GM21723 (cell line): ENCODE measurements around the gene PGGHG.
A peak's percentile ranks its signal among the peaks of the same experiment; 100 is the strongest.
"Not testable (repeated sequence)": the region's sequence is repeated elsewhere in the genome, so short reads cannot be mapped to it uniquely, and the experiment has no call there.

Source experiments
- ATAC-seq: cut with Tn5 transposase; IDR thresholded peaks from one replicate; pipeline ENCODE4 v1.9.1; 2021; ENCODE audit warnings: mild to moderate bottlenecking, moderate library complexity; ENCODE audit not compliant: unreplicated experiment

The PGGHG gene

GRCh38 chr11:326842-327580 is 38.1 kb downstream of the PGGHG start:
- ATAC-seq, result peak; percentile 71

DNA sequence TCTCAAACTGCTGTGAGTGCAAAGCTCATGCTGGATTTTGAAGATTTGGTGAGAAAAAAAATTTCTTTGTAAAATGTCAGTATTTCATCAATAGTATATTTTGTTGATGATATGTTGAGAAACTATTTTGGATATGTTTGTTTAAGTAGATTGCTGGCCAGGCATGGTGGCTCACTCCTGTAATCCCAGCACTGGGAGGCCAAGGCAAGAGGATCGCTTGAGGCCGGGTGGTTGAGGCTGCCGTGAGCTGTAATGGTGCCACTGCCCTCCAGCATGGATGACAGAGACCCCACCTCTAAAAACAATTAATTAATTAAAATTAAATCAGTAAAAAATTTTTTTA is 38.6 kb downstream of the PGGHG start:
- ATAC-seq, result no peak

DNA sequence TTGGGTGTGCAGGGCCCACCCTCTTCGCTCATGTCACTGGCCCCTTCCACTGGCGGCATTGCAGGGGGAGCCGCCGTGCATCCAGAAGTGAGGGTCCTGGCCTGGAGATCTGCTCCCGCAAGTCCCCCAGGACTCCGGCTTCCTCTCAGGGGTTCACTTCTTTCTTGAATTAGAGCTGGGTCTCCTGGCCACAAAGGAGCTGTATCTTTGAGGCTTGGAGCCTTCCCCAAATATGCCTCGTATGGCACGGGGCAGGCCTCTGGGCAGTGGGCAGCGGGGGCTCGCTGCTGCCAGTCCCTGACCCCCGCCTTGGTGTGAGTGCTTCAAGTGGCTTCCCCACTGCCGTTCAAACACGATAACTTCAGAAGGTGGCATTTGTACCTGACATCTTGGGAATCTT is 39.1 kb downstream of the PGGHG start:
- ATAC-seq, result no peak

DNA sequence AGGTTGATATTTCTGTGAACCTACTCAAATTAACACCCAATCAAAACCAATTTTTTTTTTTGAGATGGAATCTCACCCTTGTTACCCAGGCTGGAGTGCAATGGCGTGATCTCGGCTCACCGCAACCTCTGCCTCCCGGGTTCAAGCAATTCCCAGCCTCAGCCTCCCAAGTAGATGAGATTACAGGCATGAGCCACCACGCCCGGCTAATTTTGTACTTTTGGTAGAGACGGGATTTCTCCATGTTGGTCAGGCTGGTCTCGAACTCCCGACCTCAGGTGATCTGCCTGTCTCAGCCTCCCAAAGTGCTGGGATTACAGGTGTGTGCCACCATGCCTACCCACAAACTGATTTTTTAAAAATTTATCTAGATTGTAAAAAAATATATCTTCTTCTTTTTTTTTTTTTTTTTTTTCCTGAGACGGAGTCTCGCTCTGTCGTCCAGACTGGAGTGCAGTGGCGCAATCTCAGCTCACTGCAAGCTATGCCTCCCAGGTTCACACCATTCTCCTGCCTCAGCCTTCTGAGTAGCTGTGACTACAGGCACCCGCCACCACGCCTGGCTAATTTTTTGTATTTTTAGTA is 39.7 kb downstream of the PGGHG start:
- ATAC-seq, result not testable (repeated sequence)

GRCh38 chr11:329886-330253 is 40.9 kb downstream of the PGGHG start:
- no peak for ATAC-seq

DNA sequence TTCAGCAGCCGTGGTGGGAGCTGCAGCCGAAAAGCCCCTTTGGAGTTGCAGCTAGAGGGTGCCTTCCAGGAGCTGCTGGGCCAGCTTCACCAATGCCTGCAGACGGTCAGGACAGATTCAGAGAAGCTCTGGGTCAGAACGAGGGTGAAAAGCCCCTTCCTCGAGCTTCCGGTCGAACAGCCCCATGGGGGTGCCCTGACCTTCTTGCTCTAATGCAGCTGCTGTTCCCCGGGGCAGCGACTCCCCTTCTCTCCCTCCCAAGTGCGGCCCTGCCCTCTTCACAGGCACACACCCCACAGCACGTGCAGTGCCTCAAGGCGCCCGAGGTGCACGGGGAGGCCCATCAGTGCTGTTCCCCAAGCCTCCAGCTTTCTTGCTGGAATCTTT is 41.4 kb downstream of the PGGHG start:
- ATAC-seq, result no peak

DNA sequence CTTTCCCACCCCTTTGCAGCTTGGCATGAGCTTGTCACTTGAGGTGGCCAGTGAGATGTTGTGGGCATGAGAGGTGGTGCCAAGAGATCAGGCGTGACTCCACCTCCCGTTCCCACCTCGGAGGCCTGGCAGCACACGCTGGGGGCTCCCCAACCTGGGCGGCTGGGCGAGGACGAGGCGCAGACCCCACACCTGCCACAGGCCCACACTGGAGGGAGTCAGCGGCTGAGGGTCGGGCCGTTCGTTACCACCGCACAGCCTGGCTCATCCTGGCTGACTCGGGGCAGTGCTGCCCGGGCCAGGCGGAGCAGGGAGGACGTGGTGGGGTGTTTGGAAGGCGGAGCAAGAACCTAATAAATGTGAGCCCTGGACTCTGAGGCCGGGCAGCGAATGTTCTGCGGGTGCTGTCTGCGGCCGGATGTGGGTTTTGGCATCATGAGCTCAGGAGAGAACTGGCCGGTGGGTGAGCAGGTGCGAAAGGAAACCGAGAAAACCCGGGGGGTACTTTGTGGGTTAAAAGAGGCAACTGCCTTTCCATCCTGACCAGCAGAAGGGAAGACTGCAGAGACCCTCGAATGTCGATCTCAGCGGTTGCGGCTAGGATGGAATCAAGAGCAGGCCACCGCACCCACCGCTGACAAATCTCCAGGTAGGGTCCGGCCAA is 41.9 kb downstream of the PGGHG start:
- ATAC-seq, result no peak

DNA sequence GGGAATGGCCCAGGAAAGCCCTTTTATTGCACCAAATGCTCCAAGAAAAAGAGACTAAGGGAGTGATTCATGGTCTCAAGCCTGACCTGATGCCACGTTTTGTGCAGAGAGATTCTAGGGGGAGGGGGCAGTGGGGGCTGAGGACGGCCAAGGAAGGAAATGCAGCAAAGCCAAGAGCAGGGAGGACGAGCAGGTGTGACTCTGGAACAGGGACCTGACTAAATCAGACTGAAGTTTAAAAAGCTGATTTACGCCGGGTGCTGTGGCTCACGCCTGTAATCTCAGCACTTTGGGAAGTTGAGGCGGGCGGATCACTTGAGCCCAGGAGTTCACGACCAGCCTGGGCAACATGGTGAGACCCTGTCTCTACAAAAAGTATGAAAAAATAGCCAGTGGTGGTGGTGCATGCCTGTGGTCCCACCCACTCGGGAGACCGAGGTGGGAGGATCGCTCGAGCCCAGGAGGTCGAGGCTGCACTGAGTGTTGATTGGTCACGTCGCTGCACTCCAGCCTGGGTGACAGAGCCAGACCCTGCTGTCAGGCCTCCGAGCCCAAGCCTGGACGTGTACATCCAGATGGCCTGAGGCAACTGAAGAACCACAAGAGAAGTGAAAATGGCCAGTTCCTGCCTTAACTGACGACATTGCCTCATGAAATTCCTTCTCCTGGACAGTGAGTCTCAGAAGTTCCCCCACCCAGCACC is 42.6 kb downstream of the PGGHG start:
- no peak for ATAC-seq

DNA sequence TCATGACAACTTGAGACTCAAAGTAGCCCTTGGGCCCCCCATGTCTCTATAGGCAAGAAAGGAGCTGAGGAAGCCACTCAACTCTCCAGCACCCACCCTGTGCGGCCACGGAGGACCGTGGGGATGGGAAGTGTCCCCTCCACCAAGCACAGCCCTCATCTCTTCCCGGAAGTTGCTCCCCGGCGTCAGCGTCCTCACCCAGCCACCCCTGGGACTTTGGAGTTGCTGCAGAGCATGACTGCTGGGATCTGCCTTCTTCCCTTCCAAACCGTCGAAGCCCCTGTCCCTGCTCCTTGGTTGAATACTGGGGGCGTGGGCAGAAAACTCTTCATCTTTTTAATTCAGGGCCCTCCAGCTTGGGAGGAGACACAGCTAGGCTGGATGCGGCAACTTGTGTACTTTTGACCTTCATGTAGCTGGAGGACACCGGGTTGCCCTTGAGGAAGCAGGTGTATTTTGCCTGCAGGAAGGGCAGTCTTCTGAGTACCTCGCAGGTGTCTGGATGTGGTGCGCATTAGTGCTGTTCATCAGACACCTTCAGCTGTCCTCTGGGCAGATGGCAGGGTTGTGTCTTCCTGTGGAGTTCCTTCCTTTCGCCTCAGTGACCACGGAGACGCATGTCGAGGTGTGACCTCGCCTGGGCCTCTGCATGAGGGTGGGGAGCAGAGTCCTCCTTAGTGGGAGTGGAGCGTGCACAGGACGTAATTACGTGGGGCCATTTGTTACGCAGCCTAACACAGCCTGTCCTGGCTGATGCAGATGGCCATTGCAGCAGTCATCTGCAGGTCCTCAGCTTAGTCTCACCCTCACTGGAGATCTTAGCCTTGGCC is 43.9 kb downstream of the PGGHG start:
- no peak for ATAC-seq

GRCh38 chr11:333616-334263 is 44.8 kb downstream of the PGGHG start:
- ATAC-seq, result not testable (repeated sequence)

GRCh38 chr11:334264-334994 is 45.5 kb downstream of the PGGHG start:
- no peak for ATAC-seq

DNA sequence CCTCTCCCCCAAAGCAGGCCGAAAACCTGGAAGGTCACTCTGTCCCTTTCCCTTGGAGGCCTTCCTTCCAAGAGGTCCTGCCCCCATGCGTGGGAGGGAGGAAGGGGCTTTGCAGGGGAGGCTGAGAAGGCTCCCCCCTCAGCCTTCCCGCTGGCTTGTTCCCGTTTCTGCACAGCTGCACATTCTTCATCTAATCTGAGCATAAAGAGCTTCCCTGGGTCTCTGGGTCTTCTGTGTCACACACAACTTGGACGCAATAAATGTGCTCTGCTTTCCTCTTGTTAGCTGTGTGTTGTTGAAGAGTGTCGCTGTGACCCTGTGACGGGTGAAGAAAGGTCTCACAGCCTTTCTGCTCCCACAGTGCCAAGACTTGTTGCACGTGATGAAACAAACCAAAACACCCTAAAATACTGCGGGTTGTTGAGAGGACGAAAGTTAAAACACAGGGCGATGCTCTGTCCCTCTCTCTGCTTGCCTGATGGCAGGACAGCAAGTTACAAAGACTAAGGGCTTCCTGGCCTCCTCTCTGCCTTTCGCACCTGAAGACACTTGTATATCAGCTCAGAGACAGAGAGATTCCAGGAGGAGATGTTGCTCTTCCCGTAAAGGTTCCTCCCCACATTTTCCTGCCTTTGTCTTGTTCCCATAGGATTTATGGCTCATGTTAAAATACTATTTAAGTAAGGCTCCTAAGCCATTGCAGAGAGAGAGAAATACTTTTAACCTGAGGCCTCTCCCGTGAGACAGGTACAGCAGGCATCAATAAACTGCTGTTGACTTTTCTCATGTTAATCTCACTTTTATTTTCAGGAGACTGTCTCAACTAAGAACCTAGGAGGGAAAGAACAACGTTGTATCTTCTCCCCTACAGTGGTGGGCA is 47.1 kb downstream of the PGGHG start:
- no peak for ATAC-seq

- ATAC-seq, result no peak
Observed at GRCh38 chr11:336659-337198, 47.8 kb downstream of the PGGHG start.

- no peak for ATAC-seq
Observed at GRCh38 chr11:337711-338110, 48.8 kb downstream of the PGGHG start.

- ATAC-seq, result no peak
Observed at GRCh38 chr11:339963-340362, 51.0 kb downstream of the PGGHG start.

DNA sequence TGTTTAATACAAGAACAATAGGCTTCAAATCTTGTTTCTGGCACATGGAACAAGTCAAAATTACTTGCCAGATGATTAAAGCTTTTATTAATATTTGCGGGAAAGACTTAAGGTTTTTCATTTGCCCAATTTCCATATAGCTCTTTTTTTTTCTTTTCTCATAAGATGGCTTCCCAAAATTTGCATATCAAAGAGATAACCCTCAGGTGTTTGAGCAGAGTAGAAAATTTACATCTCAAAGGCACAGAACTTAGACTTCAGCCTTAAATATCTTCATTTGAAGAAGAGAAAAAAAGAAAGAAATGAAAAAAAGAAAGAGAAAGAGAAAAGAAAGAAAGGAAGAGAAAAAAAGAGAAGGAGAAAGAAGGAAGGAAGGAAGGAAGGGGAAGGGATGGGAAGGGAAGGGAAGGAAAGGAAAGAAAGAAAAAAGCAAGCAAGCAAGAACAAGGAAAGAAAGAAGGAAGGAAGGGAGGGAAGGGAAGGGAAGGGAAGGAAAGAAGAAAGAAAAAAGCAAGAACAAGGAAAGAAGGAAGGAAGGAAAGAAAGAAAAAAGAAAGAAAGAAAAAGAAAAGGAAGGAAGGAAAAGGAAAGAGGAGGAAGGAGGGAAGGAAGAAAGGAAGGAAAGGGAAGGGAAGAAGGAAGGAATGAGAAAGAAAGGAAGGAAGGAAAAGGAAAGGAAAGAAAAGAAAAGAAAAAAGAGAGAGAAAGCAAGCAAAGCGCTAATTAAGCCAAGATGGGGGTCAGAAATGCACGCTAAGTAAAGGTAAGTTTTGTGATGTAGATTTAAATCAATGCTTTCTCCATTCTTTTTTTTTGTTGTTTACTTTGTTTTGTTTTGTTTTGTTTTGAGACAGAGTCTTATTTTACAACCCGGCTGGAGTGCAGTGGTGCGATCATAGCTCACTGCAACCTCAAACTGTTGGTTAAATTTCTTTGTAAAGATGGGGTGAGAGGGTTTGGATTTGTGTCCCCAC is 51.9 kb downstream of the PGGHG start:
- ATAC-seq, result no peak

DNA sequence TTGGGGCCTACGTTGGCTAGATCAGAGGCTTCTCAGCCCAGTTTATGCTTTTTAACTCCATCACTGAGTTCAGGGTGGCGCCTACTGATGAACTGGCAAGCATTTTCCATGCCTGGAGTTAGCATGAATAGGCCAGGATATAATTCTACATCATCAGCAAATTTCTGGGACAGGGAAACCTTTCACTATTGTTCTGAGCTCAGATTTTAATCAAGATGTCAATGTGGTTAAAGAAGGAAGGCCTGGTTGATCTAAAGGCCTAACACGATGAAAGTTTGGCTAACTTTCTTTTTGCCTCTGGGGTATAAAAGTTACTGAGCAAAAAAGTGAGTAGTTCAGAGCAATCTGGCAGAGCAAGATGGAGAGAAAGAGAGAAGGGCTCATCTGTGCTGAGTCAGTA is 53.4 kb downstream of the PGGHG start:
- ATAC-seq, result no peak
